ENCODE data around the gene SEC16A.

DNA sequence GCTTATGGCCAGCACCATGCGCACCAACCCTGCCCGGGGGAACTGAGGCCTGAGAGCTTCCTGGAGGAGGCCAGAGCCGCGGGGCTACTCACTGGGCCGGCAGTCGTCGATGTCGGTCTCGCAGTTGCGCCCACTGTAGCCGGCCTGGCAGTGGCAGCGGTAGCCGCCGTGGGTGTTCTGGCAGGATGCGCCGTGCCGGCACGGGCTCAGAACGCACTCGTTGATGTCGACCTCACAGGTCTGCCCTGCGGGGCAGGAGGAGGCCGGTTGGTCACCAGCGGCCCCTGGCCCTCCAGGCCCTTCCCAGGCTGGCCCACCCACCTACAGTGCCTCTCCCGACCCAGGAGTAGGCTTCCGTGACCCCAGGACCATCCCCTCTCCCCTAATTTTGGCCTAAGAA is 27.7 kb upstream of the SEC16A start:
- TF ChIP-seq, protein P1, sequence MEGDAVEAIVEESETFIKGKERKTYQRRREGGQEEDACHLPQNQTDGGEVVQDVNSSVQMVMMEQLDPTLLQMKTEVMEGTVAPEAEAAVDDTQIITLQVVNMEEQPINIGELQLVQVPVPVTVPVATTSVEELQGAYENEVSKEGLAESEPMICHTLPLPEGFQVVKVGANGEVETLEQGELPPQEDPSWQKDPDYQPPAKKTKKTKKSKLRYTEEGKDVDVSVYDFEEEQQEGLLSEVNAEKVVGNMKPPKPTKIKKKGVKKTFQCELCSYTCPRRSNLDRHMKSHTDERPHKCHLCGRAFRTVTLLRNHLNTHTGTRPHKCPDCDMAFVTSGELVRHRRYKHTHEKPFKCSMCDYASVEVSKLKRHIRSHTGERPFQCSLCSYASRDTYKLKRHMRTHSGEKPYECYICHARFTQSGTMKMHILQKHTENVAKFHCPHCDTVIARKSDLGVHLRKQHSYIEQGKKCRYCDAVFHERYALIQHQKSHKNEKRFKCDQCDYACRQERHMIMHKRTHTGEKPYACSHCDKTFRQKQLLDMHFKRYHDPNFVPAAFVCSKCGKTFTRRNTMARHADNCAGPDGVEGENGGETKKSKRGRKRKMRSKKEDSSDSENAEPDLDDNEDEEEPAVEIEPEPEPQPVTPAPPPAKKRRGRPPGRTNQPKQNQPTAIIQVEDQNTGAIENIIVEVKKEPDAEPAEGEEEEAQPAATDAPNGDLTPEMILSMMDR (IDR thresholded peaks at IDR 0.05; ENCODE audit: extremely low read depth in 1 of 2, insufficient read depth in 1 of 2, low read depth in 1 of 2, low read length in 2 of 2) = no peak
- TF ChIP-seq EZH2 (IDR thresholded peaks at IDR 0.05; ENCODE audit: borderline replicate concordance, low read depth, low read length, severe bottlenecking) (no peak), POLR2A (IDR thresholded peaks at IDR 0.05; ENCODE audit: low read depth, low read length) (no peak), POLR2AphosphoS5 (IDR thresholded peaks at IDR 0.05; ENCODE audit: insufficient read depth, low read depth, low read length) (no peak), GATA2 (IDR thresholded peaks at IDR 0.05; ENCODE audit: insufficient read depth, insufficient read length, low read depth, low read length) (no peak), FOS (IDR thresholded peaks at IDR 0.05; ENCODE audit: borderline replicate concordance, insufficient read depth, low read length) (no peak), MYC (IDR thresholded peaks at IDR 0.05; ENCODE audit: low read depth, low read length) (no peak)
- TF ChIP-seq, protein P2, sequence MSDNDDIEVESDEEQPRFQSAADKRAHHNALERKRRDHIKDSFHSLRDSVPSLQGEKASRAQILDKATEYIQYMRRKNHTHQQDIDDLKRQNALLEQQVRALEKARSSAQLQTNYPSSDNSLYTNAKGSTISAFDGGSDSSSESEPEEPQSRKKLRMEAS (IDR thresholded peaks at IDR 0.05; ENCODE audit: insufficient read depth, insufficient read length) = no peak

Data from endothelial cell of umbilical vein (primary cell).